Activated CD8-positive, alpha-beta T cell treated with anti-CD3 and anti-CD28 coated beads, Interleukin-2, amount 10 ng/mL, durations not matched to agents 7 days and 5 days (primary cell): Measurements from ENCODE around the gene PHETA1. TPM values are rescaled to one million over a fixed set of nuclear protein-coding genes. Genes with fewer than 3 reads are reported as not detected.

Experiments used
- ATAC-seq: fragments of 150-1000 bp; cut with Tn5 transposase; one replicate; pipeline ENCODE4 v1.10.0; 2021; ENCODE audit warnings: moderate library complexity
- CTCF ChIA-PET: fragments of 350-600 bp; sonication (Branson Sonifier 250); formaldehyde crosslinking; loops from one replicate; lab custom pipeline; 2021; ENCODE audit warnings: antibody characterized with exemption; lab: Charles Lee
- POLR2A ChIA-PET: fragments of 350-600 bp; sonication (Branson Sonifier 250); formaldehyde crosslinking; loops from one replicate; lab custom pipeline; 2021; ENCODE audit warnings: antibody characterized with exemption; lab: Charles Lee
- DNase-seq: peaks from one replicate; pipeline ENCODE4 v3.0.0-alpha.2; 2020
- H3K27ac Mint-ChIP-seq: one replicate; pipeline ENCODE4 v1.8.0; 2021; ENCODE audit warnings: mild to moderate bottlenecking, mixed read lengths
- H3K27me3 Mint-ChIP-seq: one replicate; pipeline ENCODE4 v1.8.0; 2021; ENCODE audit warnings: low read depth, mixed read lengths
- H3K36me3 Mint-ChIP-seq: one replicate; pipeline ENCODE4 v1.8.0; 2021; ENCODE audit warnings: low read depth, mixed read lengths
- H3K4me1 Mint-ChIP-seq: one replicate; pipeline ENCODE4 v1.8.0; 2021; ENCODE audit warnings: low read depth, mixed read lengths
- H3K4me3 Mint-ChIP-seq: one replicate; pipeline ENCODE4 v1.8.0; 2021; ENCODE audit warnings: mild to moderate bottlenecking, mixed read lengths
- H3K9me3 Mint-ChIP-seq: one replicate; pipeline ENCODE4 v1.8.0; 2022; ENCODE audit warnings: mixed read lengths; ENCODE audit not compliant: insufficient read depth
- total RNA-seq, 2 experiments: library from RNA; stranded (reverse); gene quantifications; one replicate each; pipeline ENCODE4 v1.2.3, GENCODE V29; 2021

Gene PHETA1
- total RNA-seq, 2 experiments from 2014 or later = 1.1 to 1.7 TPM

DNA sequence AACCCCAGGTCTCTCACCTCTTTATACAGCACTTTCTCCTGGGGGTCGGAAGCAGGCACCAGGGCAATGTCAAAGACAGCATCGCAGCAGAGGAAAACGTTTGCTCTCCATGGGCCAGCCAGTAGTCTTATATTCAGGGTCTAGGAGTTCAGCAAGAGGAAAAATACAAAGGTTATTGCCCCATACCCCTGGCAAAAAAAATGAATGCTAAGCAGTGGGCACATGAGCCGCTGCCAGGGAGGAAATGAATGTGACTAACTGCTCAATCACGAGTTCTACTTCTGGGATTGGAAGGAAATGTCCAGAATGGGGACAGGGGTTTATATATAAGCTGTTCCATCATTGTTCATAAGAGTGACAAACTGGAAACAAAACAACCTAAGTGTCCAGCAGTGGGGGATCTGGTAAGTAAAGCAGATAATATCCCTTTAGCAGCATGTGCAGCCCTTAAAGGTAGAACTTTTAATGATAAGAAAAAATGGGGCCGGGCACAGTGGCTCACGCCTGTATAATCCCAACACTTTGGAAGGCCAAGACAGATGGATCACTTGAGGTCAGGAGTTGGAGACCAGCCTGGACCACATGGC, 53.8 kb downstream of the PHETA1 start:
- Mint-ChIP-seq H3K27me3 (no peaks in the 10 kb centered on the region), H3K9me3 (no peaks in the 10 kb centered on the region)
- CTCF ChIA-PET = no interaction called here

DNA sequence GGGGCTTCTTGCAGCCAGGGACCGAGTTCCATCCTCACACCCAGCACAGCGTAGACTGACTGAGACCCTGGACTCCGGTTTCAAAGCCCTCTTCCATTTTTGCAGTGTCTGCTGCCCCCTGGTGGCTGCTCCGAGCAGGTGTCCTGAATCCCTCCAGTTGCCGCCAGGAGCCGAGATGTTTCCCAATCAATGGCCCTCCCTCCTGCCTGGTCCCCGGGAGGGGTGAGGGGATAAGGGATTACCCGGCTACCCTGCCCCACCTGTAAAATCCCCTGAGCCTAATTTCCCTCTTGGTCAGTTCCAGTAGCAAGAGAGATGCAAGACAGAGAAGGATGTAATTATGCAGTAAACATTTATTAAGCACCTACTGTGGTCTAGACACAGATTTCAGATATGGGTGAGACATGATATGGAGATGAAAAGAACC, 55.0 kb downstream of the PHETA1 start:
- Mint-ChIP-seq H3K4me1 (no peaks in the 10 kb centered on the region), H3K9me3 (no peaks in the 10 kb centered on the region), H3K4me3 (no peak overlapping the region), H3K27me3 (no peaks in the 10 kb centered on the region), H3K36me3 (no peaks in the 10 kb centered on the region), H3K27ac (no peak overlapping the region)
- CTCF ChIA-PET = interaction anchor here (0.7 to 2.5 kb wide), 3 partner anchors 15 to 376 kb away, joined by 3 to 8 read pairs (median 3); no protein-coding TSS in a partner anchor
- POLR2A ChIA-PET = no interaction called here
- peak; percentile 74 for DNase-seq
- peak; percentile 76 for ATAC-seq

More for the DNA sequence above, 53.8 kb downstream of the PHETA1 start:
- ATAC-seq = no peak
- Mint-ChIP-seq H3K36me3 (no peaks in the 10 kb centered on the region), H3K4me3 (no peak overlapping the region), H3K27ac (no peak overlapping the region), H3K4me1 (no peaks in the 10 kb centered on the region)
- DNase-seq = no peak
- POLR2A ChIA-PET = no interaction called here

DNA sequence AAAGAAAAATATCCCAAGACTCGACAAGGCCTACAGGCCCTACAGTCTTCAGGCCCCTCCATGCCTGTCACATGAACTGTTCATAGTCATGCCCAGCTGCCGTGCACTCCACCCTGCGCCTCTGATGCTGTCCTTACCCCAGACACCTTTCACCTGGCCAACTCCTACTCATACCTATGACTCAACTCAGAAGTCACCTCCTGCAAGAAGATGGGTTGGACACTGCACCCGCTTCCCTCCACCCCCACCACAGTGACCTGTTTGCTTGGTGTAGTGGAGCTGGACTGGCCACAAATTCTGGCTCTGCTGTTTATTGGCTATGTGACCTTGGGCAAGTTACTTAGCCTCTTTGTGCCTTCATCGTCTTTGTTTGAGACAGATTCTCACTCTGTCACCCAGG, 56.2 kb downstream of the PHETA1 start:
- H3K36me3 Mint-ChIP-seq = no peaks in the 10 kb centered on the region
- H3K4me3 Mint-ChIP-seq = no peak overlapping the region
- H3K27me3 Mint-ChIP-seq = no peaks in the 10 kb centered on the region
- DNase-seq = no peak
- ChIA-PET CTCF (interaction anchor here (0.7 to 2.5 kb wide), 5 partner anchors 12 to 417 kb away, joined by 3 to 8 read pairs (median 3); no protein-coding TSS in a partner anchor), POLR2A (no interaction called here)
- no peak for ATAC-seq
- H3K4me1 Mint-ChIP-seq = no peaks in the 10 kb centered on the region
- no peak overlapping the region for H3K27ac Mint-ChIP-seq
- H3K9me3 Mint-ChIP-seq = no peaks in the 10 kb centered on the region

DNA sequence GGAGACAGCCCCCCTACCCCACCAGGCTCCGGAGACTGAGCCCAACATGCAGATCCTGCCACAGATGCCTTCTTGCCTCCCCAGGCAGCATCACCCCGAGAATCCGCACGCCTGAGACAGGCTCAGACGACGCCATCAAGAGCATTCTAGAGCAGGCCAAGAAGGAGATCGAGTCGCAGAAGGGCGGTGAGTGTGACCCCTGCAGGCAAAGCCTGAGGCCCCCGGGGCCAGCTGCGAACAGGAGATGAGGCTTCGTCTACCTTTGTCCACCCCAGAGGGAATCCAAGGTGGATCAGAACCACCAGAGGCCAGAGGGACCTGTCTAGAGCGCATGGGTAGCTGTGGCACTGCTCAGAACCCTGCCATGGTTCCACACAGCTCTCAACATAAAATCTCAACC, 56.9 kb downstream of the PHETA1 start:
- CTCF ChIA-PET = interaction anchor here (2.5 kb wide), 1 partner anchor 13 kb away, joined by 8 read pairs; no protein-coding TSS in a partner anchor
- Mint-ChIP-seq H3K36me3 (no peaks in the 10 kb centered on the region), H3K27ac (no peak overlapping the region), H3K27me3 (no peaks in the 10 kb centered on the region), H3K4me1 (no peaks in the 10 kb centered on the region), H3K4me3 (no peak overlapping the region), H3K9me3 (no peaks in the 10 kb centered on the region)
- POLR2A ChIA-PET = no interaction called here
- ATAC-seq (no peak), DNase-seq (no peak)

DNA sequence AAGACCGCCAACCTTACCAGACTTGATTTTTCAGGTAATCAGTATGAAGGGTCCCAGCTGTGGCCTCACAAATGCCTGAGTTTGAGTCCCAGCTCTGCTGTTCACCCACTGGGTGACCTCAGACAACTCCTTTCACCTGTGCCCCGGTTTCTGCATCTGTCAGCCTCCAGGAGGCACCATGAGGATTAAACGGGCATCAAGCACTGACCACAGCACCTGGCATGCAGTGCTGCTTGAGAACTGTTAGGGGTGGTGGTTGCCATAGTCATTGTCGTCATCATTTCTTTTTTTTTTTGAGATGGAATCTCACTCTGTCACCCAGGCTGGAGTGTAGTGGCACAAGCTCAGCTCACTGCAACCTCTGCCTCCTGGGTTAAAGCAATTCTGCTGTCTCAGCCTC, 57.9 kb downstream of the PHETA1 start:
- CTCF ChIA-PET = no interaction called here
- DNase-seq = no peak
- Mint-ChIP-seq H3K27ac (no peak overlapping the region), H3K36me3 (no peaks in the 10 kb centered on the region), H3K4me3 (no peak overlapping the region), H3K9me3 (peaks cover 6% of the 10 kb centered on the region), H3K4me1 (no peaks in the 10 kb centered on the region), H3K27me3 (no peaks in the 10 kb centered on the region)
- POLR2A ChIA-PET = no interaction called here
- no peak for ATAC-seq

Other genes with a start within 250 kb of the PHETA1 start
- 10 to 100 TPM; 49.9 to 50.9 TPM for gene SH2B3, start 36.8 kb upstream of the PHETA1 start, total RNA-seq
- gene ATXN2, start 230.2 kb upstream of the PHETA1 start, total RNA-seq = 10 to 100 TPM; 36.8 to 37.8 TPM